Ovary (tissue), 9 donors: ENCODE results near the gene HSF5. TPM values are rescaled to one million over a fixed set of nuclear protein-coding genes. Genes with fewer than 3 reads are reported as not detected.
A peak's percentile ranks its signal among the peaks of the same experiment; 100 is the strongest.

ENCODE experiments used
- DNase-seq, 5 donors: peaks; one replicate each; pipeline ENCODE4 v3.0.0-alpha.2; 2019 to 2020
- H3K27ac ChIP-seq, 2 donors: fragments of 200-600 bp; one replicate each; pipeline versions ENCODE4 v1.5.1 to v1.8.0; 2019 to 2022
- H3K27me3 ChIP-seq: fragments of 200-600 bp; one replicate; pipeline ENCODE4 v1.8.0; 2022
- H3K36me3 ChIP-seq: fragments of 200-600 bp; sonication (generic); one replicate; pipeline ENCODE4 v1.5.1; 2019
- H3K4me1 ChIP-seq: one replicate; pipeline ENCODE4 v1.8.1; 2013; ENCODE audit warnings: mild to moderate bottlenecking, moderate library complexity; ENCODE audit not compliant: insufficient read depth
- H3K4me3 ChIP-seq: fragments of 200-600 bp; sonication (generic); one replicate; pipeline ENCODE4 v1.5.1; 2017
- H3K9me3 ChIP-seq, 2 donors: fragments of 200-600 bp in 1 of 2; sonication (generic) in 1 of 2; one replicate each; pipeline versions ENCODE4 v1.5.1 to v1.8.1; 2013 to 2019; ENCODE audit warnings: mild to moderate bottlenecking in 1 of 2, moderate library complexity in 1 of 2
- EP300 ChIP-seq: sonication (generic); formaldehyde crosslinking; IDR thresholded peaks from one replicate; pipeline ENCODE4 v1.6.1; 2017; ENCODE audit warnings: antibody characterized with exemption
- POLR2A ChIP-seq: fragments of 450-650 bp; IDR thresholded peaks from one replicate; pipeline ENCODE4 v1.6.1; 2017; ENCODE audit warnings: antibody characterized with exemption, mild to moderate bottlenecking, moderate library complexity
- WGBS, 3 donors: extraction: QIAGEN DNeasy Blood & Tissue Kit in 1 of 3; methylation state at CpG; one replicate each; pipeline versions ENCODE4 v1.1.5 to v1.1.7; 2013 to 2017; 5-methylcytosine and 5-hydroxymethylcytosine counted together
- intact Hi-C, 4 donors: fragments of 100-400 bp; cut with DNase I; formaldehyde crosslinking; loops; one replicate each; pipeline versions ENCODE4 v1.11.0 to v1.15.1; 2022 to 2023
- polyA plus RNA-seq, 2 donors: library from polyadenylated mRNA; stranded (reverse); fragments of 200-250 nt in 1 of 2; fragments of 350-450 nt in 1 of 2; fragmentation: Illumina TruSeq in 1 of 2; extraction: RNeasy Lipid Tissue Mini Kit (QIAGEN cat#74804) in 1 of 2; gene quantifications; one replicate each; pipeline ENCODE4 v1.2.3, GENCODE V29; 2013 to 2014
- total RNA-seq, 7 donors: library from RNA; depleted of rRNA in 2 of 7; stranded (reverse); fragments of >200 nt in 2 of 7; fragmentation: NEBNext Ultra II Directional in 3 of 7; extraction: Animal tissue kit (Norgen Biotek cat#: 25700) in 3 of 7; gene quantifications; one replicate each; pipeline versions ENCODE4 v1.1.0 to v1.2.4, GENCODE V29; 2016 to 2023
- TF ChIP-seq, protein P1 (sequence below), 3 donors: fragments of 450-650 bp in 2 of 3; fragments of 200-600 bp in 1 of 3; IDR thresholded peaks; one replicate each; pipeline versions ENCODE4 v1.5.1 to v1.8.0; 2016 to 2022; ENCODE audit warnings: antibody characterized with exemption in 3 of 3, mild to moderate bottlenecking in 1 of 3
- donor health status: DM: no; HTN: no; CAD: no; lungs with moderate emphysema.
- donor health status: DM: no; HTN: no; CAD: no.
- donor health status: Bipolar disorder and iron deficiency.
- donor health status: DM: yes; HTN: yes; CAD: no.
- donor health status: DM: no; HTN: no; CAD: no.
- donor health status: DM: yes; HTN: yes; CAD: no.

Gene HSF5
- total and polyA plus RNA-seq, 9 donors = 0.05 TPM; not detected in 7

DNA sequence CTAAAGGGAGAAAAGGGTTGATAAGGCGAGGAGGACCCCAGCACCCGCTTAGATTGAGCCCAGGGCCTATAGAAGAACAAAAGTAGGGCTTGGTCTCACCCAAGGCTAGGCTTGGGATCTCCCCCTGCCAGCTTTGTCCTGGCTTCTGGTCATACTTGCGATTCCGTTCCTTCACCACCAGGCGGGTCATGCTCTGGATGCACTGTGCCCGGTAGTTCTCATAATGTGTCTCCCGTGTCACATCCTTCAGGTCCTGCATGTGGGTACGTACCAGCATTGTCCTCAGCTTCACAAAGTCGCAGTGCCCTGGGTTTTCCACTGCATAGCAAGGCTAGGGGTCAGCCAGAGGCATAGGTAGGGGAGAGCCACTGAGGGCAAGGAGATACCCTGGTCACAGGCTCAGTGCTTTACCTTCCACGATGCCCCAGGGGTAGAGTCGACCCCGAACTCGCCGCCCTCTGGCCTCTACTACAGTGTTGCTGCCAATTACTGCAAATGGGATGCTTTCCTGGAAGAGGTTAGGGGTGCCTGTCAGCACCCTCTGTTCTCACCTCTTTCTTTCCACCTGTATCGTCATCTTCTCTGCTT is 32.7 kb upstream of the HSF5 start:
- no peak overlapping the region for H3K27ac ChIP-seq
- whole genome bisulfite sequencing, 3 donors = 72 to 75% (median 75%) methylated on average over 15 of the region's 15 CpGs
- DNase-seq = no peak
- no peaks in the 10 kb centered on the region for H3K27me3 ChIP-seq
- peaks cover 5% of the 10 kb centered on the region for H3K4me1 ChIP-seq
- no peaks in the 10 kb centered on the region for H3K9me3 ChIP-seq
- TF ChIP-seq EP300 (no peak), POLR2A (no peak)
- TF ChIP-seq, protein P1, sequence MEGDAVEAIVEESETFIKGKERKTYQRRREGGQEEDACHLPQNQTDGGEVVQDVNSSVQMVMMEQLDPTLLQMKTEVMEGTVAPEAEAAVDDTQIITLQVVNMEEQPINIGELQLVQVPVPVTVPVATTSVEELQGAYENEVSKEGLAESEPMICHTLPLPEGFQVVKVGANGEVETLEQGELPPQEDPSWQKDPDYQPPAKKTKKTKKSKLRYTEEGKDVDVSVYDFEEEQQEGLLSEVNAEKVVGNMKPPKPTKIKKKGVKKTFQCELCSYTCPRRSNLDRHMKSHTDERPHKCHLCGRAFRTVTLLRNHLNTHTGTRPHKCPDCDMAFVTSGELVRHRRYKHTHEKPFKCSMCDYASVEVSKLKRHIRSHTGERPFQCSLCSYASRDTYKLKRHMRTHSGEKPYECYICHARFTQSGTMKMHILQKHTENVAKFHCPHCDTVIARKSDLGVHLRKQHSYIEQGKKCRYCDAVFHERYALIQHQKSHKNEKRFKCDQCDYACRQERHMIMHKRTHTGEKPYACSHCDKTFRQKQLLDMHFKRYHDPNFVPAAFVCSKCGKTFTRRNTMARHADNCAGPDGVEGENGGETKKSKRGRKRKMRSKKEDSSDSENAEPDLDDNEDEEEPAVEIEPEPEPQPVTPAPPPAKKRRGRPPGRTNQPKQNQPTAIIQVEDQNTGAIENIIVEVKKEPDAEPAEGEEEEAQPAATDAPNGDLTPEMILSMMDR (IDR thresholded peaks at IDR 0.05) = no peak
- no peaks in the 10 kb centered on the region for H3K36me3 ChIP-seq
- no peak overlapping the region for H3K4me3 ChIP-seq
- intact Hi-C loops = loop anchor here in 1 of 4 donors (10.0 kb wide), 1 partner anchor 484 kb away; no protein-coding TSS in a partner anchor

DNA sequence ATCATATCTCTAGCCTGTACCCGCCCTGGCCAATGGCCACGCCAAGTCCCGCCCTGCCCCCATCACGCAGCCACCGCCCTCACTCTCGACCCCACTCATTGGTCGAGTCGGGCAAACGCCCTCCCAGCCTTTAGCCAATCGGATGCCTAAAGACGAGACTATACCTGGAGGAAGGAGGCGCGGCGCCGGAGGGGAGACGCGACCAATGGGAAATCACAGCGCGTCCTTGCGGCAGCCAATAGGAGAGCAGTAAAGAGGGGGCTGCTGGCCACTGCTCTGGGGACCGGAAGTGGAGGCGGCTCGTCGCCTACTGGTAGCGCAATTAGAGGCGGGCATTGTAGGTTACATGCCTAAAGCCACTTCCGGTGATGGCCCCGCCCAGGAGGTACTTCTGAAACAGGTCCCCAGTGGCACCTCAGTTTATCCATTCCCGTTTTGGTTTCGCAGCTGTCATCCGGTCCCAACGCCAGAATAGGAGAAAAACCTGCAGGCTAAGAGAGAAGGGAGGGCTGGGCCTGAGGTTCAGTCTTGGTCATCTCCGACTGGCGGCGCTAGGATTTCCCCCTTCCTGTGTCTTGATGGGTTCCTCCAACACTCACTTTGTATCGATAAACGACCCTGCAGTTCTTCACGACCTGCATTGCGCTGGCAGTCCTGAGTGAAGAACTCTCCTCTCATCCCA is 29.9 kb upstream of the HSF5 start:
- intact Hi-C loops = loop anchor here in 3 of 4 donors (5.0 to 10.0 kb wide), 3 partner anchors 187 to 1189 kb away; partner anchors contain the start of genes PTRH2 (in 1 of the 3) and VMP1 (in 1 of the 3)
- Histone ChIP-seq H3K4me1 (peaks cover 14% of the 10 kb centered on the region), H3K27me3 (no peaks in the 10 kb centered on the region), H3K9me3 (no peaks in the 10 kb centered on the region), H3K36me3 (no peaks in the 10 kb centered on the region), H3K4me3 (peak overlapping the region; percentile 71), H3K27ac (peak overlapping the region; percentile 87 to 96)
- peak; percentile 99 to 100 (median 100) for DNase-seq
- WGBS, 3 donors = 0 to 1% (median 0%) methylated on average over 39 of the region's 39 CpGs
- peak; percentile 53 for TF ChIP-seq POLR2A
- TF ChIP-seq, protein P1 (IDR thresholded peaks at IDR 0.05) = no peak

DNA sequence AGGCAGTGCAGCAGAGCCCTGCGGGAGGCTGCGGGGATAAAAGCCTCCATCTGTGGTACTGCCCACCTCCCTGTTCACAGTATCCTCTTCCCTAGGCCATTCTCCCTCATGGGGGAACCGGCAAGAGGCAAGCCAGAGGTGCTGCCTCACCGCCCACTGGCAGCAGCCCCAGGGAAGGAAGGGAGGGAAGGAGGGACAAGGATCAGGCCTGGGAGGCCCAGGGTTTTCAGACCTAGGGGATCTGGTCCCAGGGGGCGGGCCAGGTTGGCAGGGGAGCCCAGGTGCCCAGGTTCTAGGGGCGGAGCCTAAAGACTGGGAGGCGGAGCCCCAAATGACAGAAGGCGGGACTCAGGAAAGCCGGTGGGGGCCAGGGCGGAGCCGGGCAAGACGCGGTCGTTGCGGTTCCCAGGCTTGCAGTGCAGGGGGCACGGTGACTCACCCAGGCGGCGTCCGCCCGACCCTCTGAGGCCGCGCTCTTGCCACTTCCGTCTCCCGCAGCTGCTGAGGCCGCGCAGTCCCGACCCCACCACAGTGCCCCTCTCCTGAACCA is 29.2 kb upstream of the HSF5 start:
- H3K36me3 ChIP-seq = no peaks in the 10 kb centered on the region
- WGBS, 3 donors = 0 to 1% (median 1%) methylated on average over 23 to 27 of the region's 27 CpGs
- intact Hi-C loops = loop anchor here in 3 of 4 donors (5.0 to 10.0 kb wide), 3 partner anchors 187 to 1190 kb away; partner anchors contain the start of genes PTRH2 (in 1 of the 3) and VMP1 (in 1 of the 3)
- DNase-seq = no peak
- peak; percentile 64 for TF ChIP-seq EP300
- TF ChIP-seq, protein P1 (IDR thresholded peaks at IDR 0.05) = peak in 1 of 3 donors; percentile 27
- TF ChIP-seq POLR2A = peak; percentile 58
- peak overlapping the region; percentile 87 to 96 for H3K27ac ChIP-seq
- no peaks in the 10 kb centered on the region for H3K27me3 ChIP-seq
- H3K9me3 ChIP-seq = no peaks in the 10 kb centered on the region
- H3K4me3 ChIP-seq = peak overlapping the region; percentile 71
- peaks cover 14% of the 10 kb centered on the region for H3K4me1 ChIP-seq

DNA sequence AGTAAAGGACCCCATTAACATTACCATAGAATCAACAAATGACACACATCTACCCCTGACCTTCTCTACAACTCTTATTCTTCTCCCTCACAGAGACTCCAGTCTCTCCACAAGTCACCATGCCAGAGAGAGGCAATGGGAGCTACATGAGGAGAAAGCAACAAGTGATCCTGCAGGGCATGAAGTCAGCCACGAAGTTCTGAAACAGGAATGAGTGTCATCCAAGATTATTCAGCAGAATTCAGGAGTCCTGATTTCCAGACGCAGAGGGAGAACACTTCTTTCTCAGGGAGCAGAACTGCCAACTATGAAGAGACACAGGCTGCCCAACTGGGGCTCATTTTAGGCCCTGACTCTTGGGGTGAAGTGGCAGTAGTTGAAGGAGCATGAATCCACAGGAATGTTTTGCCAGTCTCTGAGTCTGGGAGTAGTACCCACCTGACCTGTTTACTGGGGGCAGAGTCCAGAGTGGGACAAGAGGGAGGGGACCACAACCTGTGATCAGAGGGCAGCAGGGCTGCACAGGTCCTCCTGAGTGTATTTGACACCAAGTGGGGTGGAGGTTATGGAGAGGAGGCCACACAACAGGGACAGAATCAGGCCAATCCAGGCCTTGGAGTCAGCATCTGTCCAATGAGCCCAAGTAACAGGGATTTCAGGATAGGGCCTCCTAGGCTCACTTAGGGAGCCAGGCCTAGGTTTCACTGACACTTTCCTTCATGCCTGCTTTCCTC is 28.6 kb upstream of the HSF5 start:
- intact Hi-C loops = loop anchor here in 3 of 4 donors (5.0 to 10.0 kb wide), 3 partner anchors 188 to 1190 kb away; partner anchors contain the start of genes PTRH2 (in 1 of the 3) and VMP1 (in 1 of the 3)
- DNase-seq = no peak
- Histone ChIP-seq H3K27ac (peak overlapping the region; percentile 87 to 96), H3K36me3 (no peaks in the 10 kb centered on the region), H3K27me3 (no peaks in the 10 kb centered on the region), H3K9me3 (no peaks in the 10 kb centered on the region), H3K4me1 (peaks cover 14% of the 10 kb centered on the region), H3K4me3 (peak overlapping the region; percentile 71)
- 33 to 79% (median 68%) methylated on average over 2 of the region's 2 CpGs for WGBS, 3 donors
- TF ChIP-seq, protein P1 (IDR thresholded peaks at IDR 0.05) = no peak
- TF ChIP-seq POLR2A (no peak), EP300 (no peak)
